HG02938 (cell line): ENCODE measurements around the gene KIF26A.

Experiments used
- ATAC-seq: cut with Tn5 transposase; IDR thresholded peaks from one replicate; pipeline ENCODE4 v1.9.1; 2021; ENCODE audit warnings: mild to moderate bottlenecking, moderate library complexity; ENCODE audit not compliant: unreplicated experiment

Gene KIF26A

DNA sequence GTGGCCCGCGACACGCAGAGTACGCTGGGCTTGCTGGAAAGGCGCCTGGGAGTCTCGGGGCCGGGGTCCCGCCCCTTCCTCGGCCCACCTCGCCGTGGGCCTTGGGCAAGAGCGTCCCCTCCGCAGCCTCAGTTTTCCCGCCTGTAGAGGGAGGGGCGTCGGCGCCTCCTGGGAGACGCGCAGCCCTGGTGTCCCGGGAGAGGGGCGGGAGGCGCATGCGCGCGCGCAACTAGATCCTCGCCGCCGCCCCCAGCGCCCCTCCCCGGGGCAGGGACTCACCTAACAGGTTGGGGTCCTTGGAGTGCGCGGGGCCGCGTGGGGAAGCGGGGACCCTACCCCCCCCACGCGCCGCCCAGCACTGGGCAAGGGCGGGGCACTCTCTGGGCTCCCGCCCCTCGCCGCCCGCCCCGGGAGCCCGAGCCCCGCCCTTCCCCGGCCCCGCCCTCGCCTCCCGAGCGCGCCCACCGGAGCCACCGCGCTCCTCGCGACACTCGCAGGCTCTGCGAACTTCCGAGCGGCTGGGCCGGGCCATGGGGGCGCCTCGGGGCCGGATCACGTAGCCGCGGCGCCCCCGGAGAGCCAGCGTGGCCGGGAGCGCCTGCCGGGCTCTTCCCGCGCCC, at the start of gene KIF26A:
Gene KIF26A, plus strand, starts transcription at position 490 of the 620 bp plus-strand sequence. CDS start 136 bp downstream, outside the sequence.
- no peak for ATAC-seq

DNA sequence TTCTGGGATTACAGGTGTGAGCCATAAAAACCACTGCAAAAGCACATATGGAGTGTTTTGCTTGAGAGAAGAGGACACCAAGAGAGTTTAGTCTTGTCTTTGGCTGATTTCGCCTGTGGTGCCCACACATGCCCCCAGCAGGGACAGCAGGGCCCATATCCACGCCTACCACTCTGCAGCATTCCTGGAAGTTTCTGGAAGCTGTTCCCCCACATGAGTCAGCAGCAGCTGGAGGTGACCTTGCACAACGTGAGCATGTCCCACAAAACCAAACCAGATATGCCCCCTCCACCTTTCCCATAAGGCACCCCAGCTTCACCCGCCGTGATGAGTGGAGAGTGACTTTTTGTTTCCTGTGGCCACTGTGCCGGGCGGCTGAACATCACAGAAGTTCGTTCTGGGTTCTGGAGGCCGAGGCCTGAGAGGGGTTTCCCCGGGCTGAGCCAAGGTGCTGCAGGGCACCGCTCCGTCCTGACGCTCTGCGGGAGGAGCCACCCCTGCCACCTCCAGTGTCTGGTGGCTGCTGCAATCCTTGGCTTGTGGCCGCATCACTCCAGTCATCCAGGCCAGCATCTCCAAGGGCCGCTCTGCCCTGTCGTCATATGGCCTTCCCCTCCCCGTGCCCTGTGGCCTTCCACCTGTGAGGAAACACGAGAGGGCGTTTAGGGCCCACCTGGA, 48.2 kb upstream of the KIF26A start:
- ATAC-seq = no peak

DNA sequence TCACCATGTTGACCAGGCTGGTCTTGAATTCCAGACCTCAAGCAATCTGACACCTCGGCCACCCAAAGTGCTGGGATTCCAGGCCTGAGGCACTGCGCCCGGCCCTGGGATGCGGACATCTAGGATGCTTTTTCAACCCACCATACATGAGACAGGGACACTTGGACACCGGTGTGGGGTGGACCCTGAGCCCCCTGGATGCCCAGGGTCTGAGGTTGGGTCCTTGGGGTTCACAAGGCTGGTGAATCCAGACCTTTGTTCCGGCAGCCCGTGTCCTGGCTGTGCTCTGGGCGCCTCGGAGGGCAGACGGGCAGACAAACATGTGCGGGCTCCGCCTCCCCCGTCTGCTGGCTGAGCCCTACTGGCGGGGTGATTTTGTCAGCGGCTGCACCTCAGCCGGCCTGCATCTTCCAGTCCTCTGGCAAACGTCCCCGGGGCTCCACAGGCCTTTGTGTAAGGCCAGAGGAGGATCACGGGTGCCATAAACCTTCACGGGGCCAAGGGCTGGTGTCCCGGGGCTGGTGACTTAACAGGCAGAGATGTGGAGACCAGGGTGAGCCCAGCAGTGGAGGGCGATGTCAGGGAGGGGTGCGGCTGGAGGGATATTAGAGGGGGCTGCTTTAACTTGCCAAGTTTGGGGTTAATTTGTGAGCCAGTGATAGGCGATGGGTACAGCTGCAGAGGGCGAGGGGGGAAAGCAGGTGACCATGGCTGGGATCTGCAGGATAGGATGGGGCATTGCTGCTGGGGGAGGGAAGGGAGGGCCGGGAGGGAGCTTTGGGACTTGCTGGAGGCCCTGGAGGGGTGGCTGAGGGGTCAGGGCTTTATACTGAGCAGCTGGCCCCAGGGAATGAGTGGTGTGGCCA, 47.1 kb upstream of the KIF26A start:
- ATAC-seq = no peak

DNA sequence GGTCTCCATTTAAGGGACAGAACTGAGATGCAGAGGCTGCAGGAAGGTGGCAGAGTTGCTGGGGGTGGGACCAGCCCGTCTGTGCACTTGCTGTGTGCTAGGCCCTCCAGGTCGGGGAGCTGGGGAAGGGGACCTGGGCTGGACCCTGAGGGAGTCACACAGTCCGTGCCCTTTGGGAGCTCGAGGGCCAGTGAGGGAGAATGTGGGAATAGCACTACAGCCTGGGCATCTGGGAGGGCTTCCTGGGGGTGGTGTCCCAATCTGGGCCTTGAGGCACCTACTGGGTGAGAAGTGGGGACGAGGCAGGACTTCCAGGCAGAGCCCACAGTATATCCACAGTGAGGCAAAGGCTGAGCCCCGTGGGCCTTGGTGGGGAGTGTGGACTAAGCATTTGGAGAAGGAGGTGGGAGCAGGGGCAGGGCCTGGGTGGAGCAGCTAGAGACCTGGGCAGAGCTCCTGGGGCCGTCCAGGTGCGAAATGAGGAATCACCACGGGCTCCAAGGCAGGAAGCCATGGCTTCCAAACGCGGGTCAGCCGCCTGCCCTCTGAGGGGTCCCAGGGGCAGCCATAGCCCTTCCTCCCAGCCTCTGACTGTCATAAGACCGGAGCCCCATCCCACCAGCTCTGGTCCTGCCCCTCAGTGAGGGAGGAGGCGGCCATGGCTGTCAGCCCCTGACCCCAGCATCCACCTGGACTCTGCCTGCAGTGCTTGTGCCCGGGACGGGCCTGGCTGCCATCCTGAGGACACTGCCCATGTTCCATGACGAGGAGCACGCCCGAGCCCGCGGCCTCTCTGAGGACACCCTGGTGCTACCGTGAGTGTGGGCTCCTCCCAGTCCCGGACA, 46.2 kb upstream of the KIF26A start:
- ATAC-seq = no peak

DNA sequence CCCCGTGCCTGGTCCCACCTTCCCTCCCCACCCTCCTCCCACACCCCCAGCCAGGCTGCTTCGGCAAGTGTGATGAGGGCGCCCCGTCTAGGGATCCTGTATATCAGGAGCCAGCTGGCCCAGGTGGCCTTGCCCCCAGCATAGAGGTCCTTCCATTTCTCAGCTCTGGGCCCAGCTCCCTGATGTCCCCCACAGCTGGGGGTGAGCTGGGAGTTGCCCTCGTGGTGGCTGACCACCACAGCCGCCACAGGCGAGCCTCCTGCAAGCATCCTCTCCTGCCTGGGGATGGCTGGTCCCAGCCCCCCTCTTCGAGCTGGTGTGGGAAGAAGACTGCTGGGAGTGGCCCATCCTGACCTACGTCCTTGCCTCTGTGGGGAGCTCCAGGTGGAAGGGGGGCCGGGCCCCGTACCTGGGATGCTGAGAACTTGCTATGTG, 45.4 kb upstream of the KIF26A start:
- ATAC-seq = no peak

DNA sequence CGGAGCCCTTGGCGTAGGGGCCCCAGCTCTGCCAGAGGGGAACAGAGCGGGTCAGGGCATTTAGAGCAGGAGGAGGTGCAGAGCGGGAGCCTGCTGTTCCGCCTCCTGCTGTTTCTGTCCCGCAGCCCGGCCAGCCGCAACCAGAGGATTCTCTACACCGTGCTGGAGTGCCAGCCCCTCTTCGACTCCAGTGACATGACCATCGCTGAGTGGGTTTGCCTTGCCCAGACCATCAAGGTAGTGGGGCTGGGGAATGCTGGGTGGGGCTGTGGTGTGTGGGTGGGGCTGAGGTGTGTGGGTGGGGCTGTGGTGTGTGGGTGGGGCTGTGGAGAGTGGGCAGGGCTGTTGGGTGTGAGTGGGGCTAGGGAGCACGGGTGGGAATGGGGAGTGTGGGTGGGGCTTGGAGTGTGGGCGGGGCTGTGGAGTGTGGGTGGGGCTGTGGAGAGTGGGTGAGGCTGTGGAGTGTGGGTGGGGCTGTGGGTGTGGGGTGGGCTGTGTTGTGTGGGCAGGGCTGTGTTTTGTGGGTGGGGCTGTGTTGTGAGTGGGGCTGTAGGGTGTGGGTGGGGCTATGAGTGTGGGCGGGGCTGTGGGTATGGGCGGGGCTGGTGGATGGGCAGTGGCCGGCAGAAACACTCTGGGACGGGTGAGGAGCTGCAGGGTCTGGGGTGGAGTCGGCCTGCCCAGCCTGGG, 44.9 kb upstream of the KIF26A start:
- ATAC-seq = no peak

DNA sequence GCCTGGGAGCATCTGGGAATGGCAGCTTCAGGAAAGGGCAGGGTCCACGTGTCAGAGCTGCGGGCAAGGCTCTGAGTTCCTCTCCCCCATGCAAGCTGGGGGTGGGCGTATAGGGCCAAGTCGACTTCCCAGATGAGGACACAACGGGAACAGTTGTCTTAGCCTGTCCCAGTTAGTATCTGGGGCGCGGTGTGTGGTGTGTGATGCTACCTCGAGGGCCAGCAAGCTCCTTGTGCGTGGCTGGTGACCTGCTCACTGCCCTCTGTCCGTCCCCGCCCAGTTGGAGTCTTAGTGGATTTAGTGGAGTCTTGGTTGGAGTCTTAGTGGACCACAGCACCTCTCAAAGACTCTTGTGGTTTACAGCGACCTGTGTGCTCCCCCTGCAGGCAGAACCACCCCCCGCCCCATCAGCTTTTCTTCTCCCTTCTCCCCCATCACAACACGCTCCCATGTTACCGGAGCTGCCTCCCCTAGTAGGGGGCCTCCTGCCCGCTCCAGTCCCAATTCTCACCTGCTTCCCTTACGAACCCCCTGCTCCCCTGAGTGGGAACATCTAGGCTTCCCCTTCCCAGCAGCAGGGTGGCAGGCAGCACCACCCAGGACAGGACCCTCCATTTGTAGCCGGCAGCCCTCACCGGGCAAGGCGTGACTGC, 44.2 kb upstream of the KIF26A start:
- ATAC-seq = no peak

DNA sequence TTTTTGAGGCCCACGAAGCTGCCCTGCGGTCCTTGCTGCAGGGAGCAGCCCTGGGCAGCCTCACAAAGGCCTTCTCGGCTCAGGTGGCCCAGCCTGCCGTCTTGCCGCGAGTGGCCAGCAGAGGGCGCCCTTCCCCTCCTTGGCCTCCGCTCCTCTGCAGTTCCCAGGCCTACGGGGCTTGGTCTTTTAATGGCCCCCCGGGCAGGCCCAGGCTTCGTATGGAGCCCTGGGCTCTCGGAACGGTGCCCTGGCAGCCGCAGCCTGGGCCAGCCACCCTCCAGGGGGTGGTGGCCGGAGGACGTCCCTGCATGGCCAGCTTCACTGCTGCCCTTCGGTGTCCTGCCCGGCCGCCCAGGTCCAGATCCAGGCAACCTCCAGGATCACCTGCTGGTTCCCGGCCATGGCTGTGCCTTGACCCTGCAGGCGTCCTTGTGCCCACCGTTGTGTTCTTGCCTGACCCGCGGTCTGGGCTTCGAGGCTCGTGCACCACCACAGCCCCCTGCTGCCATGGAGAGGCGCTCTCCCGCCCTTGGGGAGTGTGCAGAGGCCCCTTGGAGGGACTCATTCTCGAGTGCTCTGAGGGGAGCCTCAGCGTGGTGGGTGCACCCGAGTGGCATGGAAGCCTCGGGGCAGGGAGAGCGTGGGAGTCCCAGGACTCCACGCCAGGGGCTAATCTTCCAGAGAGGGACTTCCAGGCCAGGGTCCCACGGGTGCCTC, 43.5 kb upstream of the KIF26A start:
- ATAC-seq = no peak

DNA sequence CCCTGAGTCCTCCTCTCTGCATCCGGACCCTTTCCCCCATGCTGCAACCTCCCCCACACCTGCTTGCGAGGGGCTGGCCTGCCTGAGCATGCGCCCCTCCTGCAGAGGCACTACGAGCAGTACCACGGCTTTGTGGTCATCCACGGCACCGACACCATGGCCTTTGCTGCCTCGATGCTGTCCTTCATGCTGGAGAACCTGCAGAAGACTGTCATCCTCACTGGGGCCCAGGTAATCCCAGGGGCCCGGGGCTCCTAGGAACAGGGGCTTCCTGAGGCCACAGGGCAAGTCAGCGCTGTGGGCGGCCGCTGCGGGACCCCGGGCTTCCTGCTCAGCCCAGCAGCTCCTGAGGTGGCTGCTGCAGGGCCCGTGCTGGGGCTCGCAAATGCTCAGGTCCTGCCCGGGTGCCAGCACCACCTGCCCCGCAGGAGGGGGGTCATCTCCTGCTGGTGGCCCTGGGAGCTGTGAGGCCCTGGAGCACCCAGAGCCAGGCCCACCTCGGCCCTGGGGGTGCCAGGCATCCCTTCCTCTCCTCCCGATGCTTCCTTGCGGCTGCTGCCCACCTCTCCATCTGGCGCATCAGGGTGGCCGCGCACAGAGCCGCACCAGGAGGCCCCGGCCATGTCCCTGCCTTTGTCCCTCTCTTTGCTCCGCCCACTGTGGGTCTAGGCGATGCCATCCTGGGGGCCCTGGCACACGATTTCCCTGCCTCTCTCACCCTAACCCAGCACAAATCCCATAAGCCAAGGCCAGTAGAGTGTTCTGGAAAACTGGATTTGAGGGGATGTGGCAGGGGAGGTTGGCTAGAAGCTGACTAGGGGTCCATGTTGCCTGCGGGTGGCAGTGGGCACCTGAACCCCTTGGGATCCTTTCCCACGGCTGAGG, 42.7 kb upstream of the KIF26A start:
- no peak for ATAC-seq

DNA sequence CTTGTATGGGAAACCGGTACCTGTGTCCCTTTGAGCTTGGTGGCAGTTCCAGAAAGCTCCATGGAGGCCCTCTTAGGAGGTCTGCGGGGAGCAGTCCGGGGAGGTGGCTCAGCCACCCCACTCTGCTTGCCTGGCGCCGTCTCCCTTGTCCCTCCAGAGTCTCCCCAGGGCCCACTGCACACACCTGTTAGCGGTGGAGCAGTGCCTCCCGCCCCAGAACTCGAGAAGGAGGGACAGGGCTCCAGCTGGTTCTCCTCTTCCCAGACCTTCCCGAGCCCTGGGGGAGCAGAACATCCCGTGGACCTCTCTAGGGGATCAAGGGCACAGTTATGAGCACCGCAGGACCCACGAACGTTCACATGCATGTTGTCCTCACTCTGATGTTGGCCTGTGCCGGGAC, 42.1 kb upstream of the KIF26A start:
- no peak for ATAC-seq

DNA sequence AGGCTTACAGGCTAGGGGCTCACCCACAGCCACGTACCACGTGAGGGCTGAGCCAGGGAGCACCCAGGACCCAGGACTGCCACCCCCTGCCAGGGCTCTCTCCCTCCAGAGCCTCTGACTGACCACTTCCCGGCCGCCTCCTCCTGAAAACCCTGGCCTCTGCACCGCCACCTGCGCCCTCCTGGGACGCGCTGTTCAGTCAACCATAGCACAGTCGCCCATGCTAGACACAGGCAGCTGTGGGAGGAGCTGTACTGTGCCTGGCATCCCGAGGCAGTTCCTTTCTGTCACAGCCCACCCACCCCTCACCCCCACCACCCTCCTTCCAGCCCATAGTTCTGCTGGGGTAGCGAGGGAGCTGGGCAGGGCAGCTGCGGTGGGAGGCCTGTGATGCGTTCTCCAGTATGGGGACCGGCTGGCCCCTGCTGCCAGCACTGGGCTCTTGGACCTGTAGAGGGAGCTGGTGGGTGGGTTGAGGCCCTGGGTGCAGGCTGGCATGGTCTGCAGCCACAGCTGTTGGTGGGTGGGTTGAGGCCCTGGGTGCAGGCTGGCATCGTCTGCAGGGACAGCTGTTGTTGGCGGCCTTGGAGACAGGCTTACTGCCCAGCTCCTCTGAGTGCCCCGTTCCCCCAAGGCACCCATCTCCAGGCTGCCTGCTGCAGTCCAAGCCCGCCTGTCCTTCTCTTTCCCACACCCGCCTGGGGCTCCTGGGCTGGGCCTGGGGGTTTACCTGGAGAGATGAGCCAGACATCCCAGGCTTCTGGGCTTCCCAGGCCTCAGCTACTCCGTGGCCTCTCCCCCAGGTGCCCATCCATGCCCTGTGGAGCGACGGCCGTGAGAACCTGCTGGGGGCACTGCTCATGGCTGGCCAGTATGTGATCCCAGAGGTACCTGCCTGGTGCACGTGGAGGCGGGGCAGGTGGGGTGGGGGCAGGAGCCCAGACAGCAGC, 41.4 kb upstream of the KIF26A start:
- ATAC-seq = no peak

DNA sequence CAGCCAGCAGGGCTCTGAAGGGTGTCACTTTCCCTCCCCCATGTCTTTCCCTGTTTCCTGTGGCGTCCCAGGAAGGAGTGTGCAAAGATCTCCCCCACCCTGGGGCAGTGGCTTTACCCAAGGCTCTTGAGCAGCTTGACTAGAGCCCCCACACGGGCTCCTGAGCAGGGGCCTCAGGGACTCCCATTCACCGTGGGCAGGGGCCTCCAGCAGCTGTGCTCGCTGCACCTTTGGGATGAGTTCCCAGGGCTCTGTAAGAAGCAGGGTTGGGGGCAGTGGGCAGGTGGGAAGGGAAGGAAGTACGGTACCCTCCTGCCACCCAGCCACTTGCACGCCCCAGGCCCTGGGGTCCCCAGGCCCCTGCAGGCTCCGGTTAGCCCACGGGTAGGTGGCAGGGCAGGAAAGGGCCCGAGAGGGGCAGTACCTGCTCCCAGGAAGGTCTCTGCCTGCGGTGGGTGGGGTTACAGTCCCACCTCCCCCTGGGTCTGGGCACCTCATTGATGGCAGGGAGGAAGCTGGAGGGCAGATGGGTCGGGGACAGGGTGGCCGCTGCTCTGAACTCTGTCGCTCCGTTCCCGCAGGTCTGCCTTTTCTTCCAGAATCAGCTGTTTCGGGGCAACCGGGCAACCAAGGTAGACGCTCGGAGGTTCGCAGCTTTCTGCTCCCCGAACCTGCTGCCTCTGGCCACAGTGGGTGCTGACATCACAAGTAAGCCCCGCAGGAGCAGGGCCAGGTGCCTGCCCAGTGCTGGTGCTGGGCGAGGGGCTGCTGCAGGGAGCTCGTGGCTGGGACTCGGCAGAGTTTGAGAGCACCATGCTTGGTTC, 39.9 kb upstream of the KIF26A start:
- ATAC-seq = no peak

DNA sequence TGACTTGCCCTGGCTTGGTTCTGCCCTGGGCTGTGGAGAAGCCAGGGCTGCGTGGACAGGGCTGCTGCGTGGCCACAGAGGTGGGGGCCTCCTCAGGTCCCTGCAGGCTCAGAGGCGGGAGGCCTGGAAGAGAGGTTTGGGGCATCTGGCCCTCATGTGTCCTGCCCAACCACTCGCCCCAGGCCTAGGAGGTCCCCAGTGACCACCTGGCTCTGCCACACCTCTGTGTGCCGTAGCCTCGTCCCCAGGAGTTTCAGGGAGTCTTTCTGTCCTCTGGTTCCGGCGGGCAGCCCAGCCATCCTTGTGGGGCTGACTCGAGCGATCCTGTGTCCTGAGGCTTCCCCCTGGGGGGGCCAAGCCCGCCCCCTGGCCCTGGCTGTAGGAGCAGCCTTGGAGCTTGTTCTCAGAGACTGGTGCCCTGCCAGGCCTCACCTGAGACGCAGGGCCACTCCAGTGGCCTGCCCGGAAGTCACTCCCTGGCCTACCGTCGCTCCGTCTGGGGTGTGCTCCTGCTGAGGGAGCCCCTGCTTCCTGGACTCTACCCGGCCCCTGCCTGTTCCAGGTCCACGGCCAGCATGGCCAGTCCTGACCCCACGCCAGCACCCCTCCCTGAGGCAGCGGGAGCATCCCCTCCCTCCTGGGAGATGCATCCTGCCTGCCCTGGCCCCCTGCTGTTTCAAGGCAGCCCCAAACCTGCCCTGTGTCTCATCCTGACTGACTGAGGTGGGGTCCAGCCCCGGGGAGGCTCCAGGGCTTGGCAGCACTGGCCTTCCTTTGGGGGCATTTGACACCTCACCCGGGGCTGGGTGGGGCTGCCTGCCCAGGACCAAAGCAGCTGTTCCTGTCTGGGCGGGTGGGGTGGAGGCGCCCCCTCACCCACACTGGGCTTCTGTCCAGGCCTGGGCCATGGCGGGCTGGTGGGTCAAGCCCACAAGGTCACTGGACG, 39.0 kb upstream of the KIF26A start:
- ATAC-seq = no peak

DNA sequence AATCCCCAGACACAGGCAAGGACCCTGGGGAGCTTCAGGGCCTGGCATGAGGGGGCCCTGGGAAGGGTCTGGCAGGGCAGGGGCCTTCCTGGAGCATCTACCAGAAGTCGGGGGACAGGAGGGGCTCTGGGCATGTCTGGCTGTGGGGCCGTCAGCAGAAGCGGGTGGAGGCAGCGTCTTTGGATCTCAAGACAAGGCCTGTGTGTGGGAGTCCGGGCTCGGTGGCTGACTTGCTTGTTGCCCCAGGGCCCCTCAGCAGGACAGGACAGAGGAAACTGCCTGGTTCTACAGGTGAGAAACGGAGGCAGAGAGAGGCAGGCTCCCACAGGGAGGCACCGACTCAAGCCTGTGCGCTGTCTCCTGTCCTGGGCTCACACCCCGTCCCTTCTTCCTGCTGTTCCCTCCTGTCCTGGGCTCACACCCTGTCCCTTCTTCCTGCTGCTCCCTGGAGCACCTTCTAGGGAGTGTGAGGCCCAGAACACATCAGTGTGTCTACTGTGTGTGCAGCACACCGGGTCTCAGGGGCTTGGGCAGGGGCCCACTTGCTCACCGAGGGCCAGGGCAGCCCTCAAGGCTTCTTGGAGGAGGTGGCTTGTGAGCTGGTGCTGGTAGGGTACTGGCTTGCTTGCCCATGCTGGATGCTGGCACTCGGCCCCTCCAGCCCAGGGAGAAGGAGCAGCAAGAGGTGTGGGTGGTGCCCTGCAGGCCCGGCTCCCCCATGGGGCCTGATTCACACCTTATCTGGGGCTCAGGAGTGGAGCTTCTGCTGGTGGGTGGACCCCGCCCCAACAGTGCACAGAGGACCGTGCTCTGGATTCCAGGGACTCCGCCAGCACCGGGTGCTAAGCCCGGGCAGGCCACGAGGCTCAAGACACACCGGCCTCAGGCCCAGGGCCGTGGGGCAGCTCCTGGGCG, 38.0 kb upstream of the KIF26A start:
- ATAC-seq = no peak
